CD14-positive monocyte (primary cell): ENCODE data around the gene F13A1. TPM values are rescaled to one million over a fixed set of nuclear protein-coding genes. Genes with fewer than 3 reads are reported as not detected.

Source experiments
- DNase-seq, 3 donors: peaks; one replicate each; pipeline ENCODE4 v3.0.0-alpha.2; 2011 to 2022
- H2AFZ ChIP-seq: 2 replicates; pipeline ENCODE4 v1.6.0; 2012; ENCODE audit warnings: mild to moderate bottlenecking, low read depth, low read length, inconsistent platforms; ENCODE audit not compliant: insufficient read depth, poor library complexity, severe bottlenecking
- H3K27ac ChIP-seq, 2 donors: 1 replicate in 1 of 2; 2 replicates in 1 of 2; pipeline ENCODE4 v1.5.1; 2012 to 2013; ENCODE audit warnings: low read length in 2 of 2, control low read depth in 1 of 2, inconsistent platforms in 1 of 2, low read depth in 1 of 2, mild to moderate bottlenecking in 1 of 2
- H3K27me3 ChIP-seq, 2 donors: one replicate each; pipeline versions ENCODE4 v1.6.0 to v1.6.1; 2011 to 2013; ENCODE audit warnings: low read length in 2 of 2; ENCODE audit not compliant: control insufficient read depth in 2 of 2, insufficient read depth in 2 of 2
- H3K36me3 ChIP-seq, 2 donors: replicated peaks in 1 of 2; 1 replicate in 1 of 2; 2 replicates in 1 of 2; pipeline versions ENCODE4 v1.5.1 to v1.6.1; 2012 to 2013; ENCODE audit warnings: low read length in 2 of 2, control low read depth in 1 of 2, inconsistent platforms in 1 of 2, mild to moderate bottlenecking in 1 of 2; ENCODE audit not compliant: insufficient read depth in 2 of 2, control insufficient read depth in 1 of 2
- H3K4me1 ChIP-seq, 2 donors: 1 replicate in 1 of 2; 2 replicates in 1 of 2; pipeline versions ENCODE4 v1.5.1 to v1.6.1; 2012 to 2013; ENCODE audit warnings: low read length in 2 of 2, control low read depth in 1 of 2, inconsistent platforms in 1 of 2, mild to moderate bottlenecking in 1 of 2, moderate library complexity in 1 of 2; ENCODE audit not compliant: insufficient read depth in 2 of 2, control insufficient read depth in 1 of 2
- H3K4me2 ChIP-seq: replicated peaks from 2 replicates; pipeline ENCODE3; 2012; ENCODE audit warnings: low read length, moderate library complexity, mild to moderate bottlenecking; ENCODE audit not compliant: poor library complexity, severe bottlenecking; ENCODE audit errors: extremely low read depth
- H3K4me3 ChIP-seq, 3 experiments: fragments of 200-600 bp in 1 of 3; sonication (generic) in 1 of 3; replicated peaks in 1 of 3; 1 replicate in 2 of 3; 2 replicates in 1 of 3; pipeline ENCODE4 v1.5.1; 2011 to 2013; ENCODE audit warnings: low read length in 3 of 3, mild to moderate bottlenecking in 3 of 3, control low read depth in 2 of 3, low read depth in 2 of 3, inconsistent platforms in 1 of 3, moderate library complexity in 1 of 3
- H3K79me2 ChIP-seq: 2 replicates; pipeline ENCODE4 v1.6.0; 2012; ENCODE audit warnings: mild to moderate bottlenecking, control low read depth, inconsistent platforms, low read length, moderate library complexity; ENCODE audit not compliant: insufficient read depth
- H3K9ac ChIP-seq: 2 replicates; pipeline ENCODE4 v1.6.0; 2017; ENCODE audit warnings: low read length, mild to moderate bottlenecking; ENCODE audit not compliant: insufficient read depth, poor library complexity, severe bottlenecking
- H3K9me3 ChIP-seq, 2 donors: replicated peaks in 1 of 2; 1 replicate in 1 of 2; 2 replicates in 1 of 2; pipeline versions ENCODE4 v1.5.1 to v1.6.1; 2012 to 2013; ENCODE audit warnings: low read length in 2 of 2, control low read depth in 1 of 2; ENCODE audit not compliant: control insufficient read depth in 1 of 2, insufficient read depth in 1 of 2
- H4K20me1 ChIP-seq: 2 replicates; pipeline ENCODE4 v1.6.0; 2012; ENCODE audit warnings: mild to moderate bottlenecking, low read length, control low read depth, moderate library complexity; ENCODE audit not compliant: insufficient read depth
- H3K27ac Mint-ChIP-seq, 7 donors: one replicate each; pipeline ENCODE4 v1.8.0; 2020; ENCODE audit warnings: mild to moderate bottlenecking in 7 of 7, mixed read lengths in 7 of 7, moderate library complexity in 6 of 7, inconsistent platforms in 2 of 7
- H3K27me3 Mint-ChIP-seq, 3 donors: one replicate each; pipeline ENCODE4 v1.8.0; 2021 to 2022; ENCODE audit warnings: low read depth in 3 of 3, mild to moderate bottlenecking in 3 of 3, mixed read lengths in 3 of 3, moderate library complexity in 3 of 3, inconsistent platforms in 1 of 3
- H3K36me3 Mint-ChIP-seq, 2 donors: one replicate each; pipeline ENCODE4 v1.8.0; 2020; ENCODE audit warnings: mixed read lengths in 2 of 2, inconsistent platforms in 1 of 2, mild to moderate bottlenecking in 1 of 2
- H3K4me1 Mint-ChIP-seq: one replicate; pipeline ENCODE4 v1.8.0; 2020; ENCODE audit warnings: mild to moderate bottlenecking, mixed read lengths
- H3K4me3 Mint-ChIP-seq, 2 donors: one replicate each; pipeline ENCODE4 v1.8.0; 2020; ENCODE audit warnings: mild to moderate bottlenecking in 2 of 2, mixed read lengths in 2 of 2, moderate library complexity in 1 of 2
- H3K9me3 Mint-ChIP-seq, 7 donors: one replicate each; pipeline ENCODE4 v1.8.0; 2020 to 2022; ENCODE audit warnings: mixed read lengths in 7 of 7, mild to moderate bottlenecking in 6 of 7, moderate library complexity in 6 of 7, inconsistent platforms in 2 of 7
- WGBS: methylation state at CpG from one replicate; pipeline ENCODE4 v1.1.5; 2013; ENCODE audit warnings: missing lambda C conversion rate; ENCODE audit not compliant: insufficient coverage; 5-methylcytosine and 5-hydroxymethylcytosine counted together
- intact Hi-C, 2 donors: fragments of 100-400 bp; cut with micrococcal nuclease; formaldehyde crosslinking; loops; one replicate each; pipeline versions ENCODE4 v1.15.0 to v1.15.1; 2023
- polyA plus RNA-seq, 3 donors: library from polyadenylated mRNA; depleted of rRNA in 1 of 3; unstranded in 2 of 3; stranded (reverse) in 1 of 3; fragments of 300-500 nt in 2 of 3; fragments of >200 nt in 1 of 3; fragmentation: Illumina TruSeq in 2 of 3; gene quantifications; 1 replicate in 2 of 3; 2 replicates in 1 of 3; pipeline ENCODE4 v1.2.3, GENCODE V29; 2012 to 2021
- TF ChIP-seq, protein P1 (sequence below): fragments of 200-600 bp; IDR thresholded peaks from one replicate; pipeline ENCODE4 v1.8.0; 2022; ENCODE audit warnings: antibody characterized with exemption, mild to moderate bottlenecking

The F13A1 gene
- polyA plus RNA-seq, 3 donors = 49.0 to 136 (median 105) TPM

- no peak overlapping the region for H3K4me2 ChIP-seq
- H4K20me1 ChIP-seq = no peaks in the 10 kb centered on the region
- H3K4me1 ChIP-seq = no peaks in the 10 kb centered on the region
- no peak overlapping the region for H3K4me3 ChIP-seq
- intact Hi-C loops = no loop called here
- Mint-ChIP-seq H3K36me3 (peaks cover 26 to 75% of the 10 kb centered on the region in 2 donors), H3K4me1 (peaks cover 6% of the 10 kb centered on the region), H3K27ac (no peak overlapping the region), H3K27me3 (peaks cover 0 to 2% (median 0%) of the 10 kb centered on the region in 3 donors), H3K4me3 (no peak overlapping the region), H3K9me3 (peaks cover 0 to 4% (median 0%) of the 10 kb centered on the region in 7 donors)
- WGBS = 94% methylated on average over 3 of the region's 5 CpGs
- H3K9ac ChIP-seq = no peak overlapping the region
- H3K27me3 ChIP-seq = no peaks in the 10 kb centered on the region
- TF ChIP-seq, protein P1, sequence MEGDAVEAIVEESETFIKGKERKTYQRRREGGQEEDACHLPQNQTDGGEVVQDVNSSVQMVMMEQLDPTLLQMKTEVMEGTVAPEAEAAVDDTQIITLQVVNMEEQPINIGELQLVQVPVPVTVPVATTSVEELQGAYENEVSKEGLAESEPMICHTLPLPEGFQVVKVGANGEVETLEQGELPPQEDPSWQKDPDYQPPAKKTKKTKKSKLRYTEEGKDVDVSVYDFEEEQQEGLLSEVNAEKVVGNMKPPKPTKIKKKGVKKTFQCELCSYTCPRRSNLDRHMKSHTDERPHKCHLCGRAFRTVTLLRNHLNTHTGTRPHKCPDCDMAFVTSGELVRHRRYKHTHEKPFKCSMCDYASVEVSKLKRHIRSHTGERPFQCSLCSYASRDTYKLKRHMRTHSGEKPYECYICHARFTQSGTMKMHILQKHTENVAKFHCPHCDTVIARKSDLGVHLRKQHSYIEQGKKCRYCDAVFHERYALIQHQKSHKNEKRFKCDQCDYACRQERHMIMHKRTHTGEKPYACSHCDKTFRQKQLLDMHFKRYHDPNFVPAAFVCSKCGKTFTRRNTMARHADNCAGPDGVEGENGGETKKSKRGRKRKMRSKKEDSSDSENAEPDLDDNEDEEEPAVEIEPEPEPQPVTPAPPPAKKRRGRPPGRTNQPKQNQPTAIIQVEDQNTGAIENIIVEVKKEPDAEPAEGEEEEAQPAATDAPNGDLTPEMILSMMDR = no peak
- H3K27ac ChIP-seq = no peak overlapping the region
- H3K79me2 ChIP-seq = no peaks in the 10 kb centered on the region
- peaks cover 18 to 38% of the 10 kb centered on the region in 2 donors for H3K36me3 ChIP-seq
- no peak for DNase-seq
- no peaks in the 10 kb centered on the region for H3K9me3 ChIP-seq
- H2AFZ ChIP-seq = no peak overlapping the region
These were observed 75.8 kb downstream of the F13A1 start for GRCh38 chr6:6244624-6245023.

DNA sequence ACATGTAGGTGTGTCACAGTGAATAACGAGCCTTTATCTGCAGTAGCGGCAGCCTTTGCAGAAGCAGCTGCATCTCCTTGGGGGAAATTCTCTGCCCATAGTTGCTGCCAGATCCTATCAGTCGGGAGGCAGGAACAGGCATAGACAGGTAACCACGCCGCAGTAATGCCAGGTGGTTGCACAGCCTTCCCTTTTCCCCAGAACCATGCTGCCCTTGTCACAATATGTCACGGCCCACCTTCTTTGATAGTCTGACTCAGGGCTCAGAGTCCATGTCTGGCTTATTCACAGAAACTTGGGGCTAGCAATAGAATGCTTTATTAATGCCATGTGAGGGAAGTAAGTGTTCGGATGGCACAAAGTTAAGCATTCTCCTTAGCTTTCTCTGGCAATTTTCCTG lies 76.6 kb downstream of the F13A1 start:
- Histone ChIP-seq H3K4me1 (no peaks in the 10 kb centered on the region), H2AFZ (no peak overlapping the region), H3K27me3 (no peaks in the 10 kb centered on the region), H3K9ac (no peak overlapping the region), H3K79me2 (no peaks in the 10 kb centered on the region), H3K4me3 (no peak overlapping the region), H3K27ac (no peak overlapping the region), H4K20me1 (no peaks in the 10 kb centered on the region), H3K4me2 (no peak overlapping the region), H3K36me3 (peaks cover 13 to 30% of the 10 kb centered on the region in 2 donors), H3K9me3 (no peaks in the 10 kb centered on the region)
- intact Hi-C loops = no loop called here
- no peak overlapping the region for H3K27ac Mint-ChIP-seq
- H3K27me3 Mint-ChIP-seq = peaks cover 0 to 2% (median 0%) of the 10 kb centered on the region in 3 donors
- peaks cover 6% of the 10 kb centered on the region for H3K4me1 Mint-ChIP-seq
- no peak for DNase-seq
- WGBS = 98% methylated on average over 5 of the region's 7 CpGs
- peaks cover 0 to 4% (median 0%) of the 10 kb centered on the region in 7 donors for H3K9me3 Mint-ChIP-seq
- peaks cover 23 to 72% of the 10 kb centered on the region in 2 donors for H3K36me3 Mint-ChIP-seq
- H3K4me3 Mint-ChIP-seq = no peak overlapping the region
- TF ChIP-seq, protein P1 = no peak
